ENCODE measurements around the gene GADL1. TPM values are rescaled to one million over a fixed set of nuclear protein-coding genes. Genes with fewer than 3 reads are reported as not detected.

Gene GADL1
- total RNA-seq, 1 experiment from 2014 or later: 0.09 TPM

DNA sequence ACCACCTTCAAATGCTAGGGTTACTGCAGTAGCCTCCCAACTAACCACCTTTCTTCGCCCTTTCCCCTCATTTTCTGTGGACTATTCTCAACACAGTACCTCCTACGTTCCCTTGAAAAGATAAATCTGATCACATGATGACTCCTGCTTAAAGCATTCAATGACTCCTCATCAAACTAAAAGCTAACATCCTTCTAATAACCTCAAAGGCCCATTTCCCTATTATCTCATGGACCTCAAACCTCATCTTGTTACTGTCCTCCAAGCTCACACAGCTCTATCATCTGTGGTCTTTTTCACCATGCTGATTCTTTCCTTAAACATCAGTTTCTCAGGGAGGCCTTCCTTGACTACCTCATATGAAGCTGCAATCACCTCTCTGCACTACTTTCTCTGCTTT lies 29.6 kb downstream of the GADL1 start:
- Histone ChIP-seq H3K56ac (ENCODE audit: insufficient read length, low read depth, low read length) (no peak overlapping the region), H3K23me2 (ENCODE audit: insufficient read length, low read depth, low read length, poor library complexity, severe bottlenecking) (no peaks in the 10 kb centered on the region), H2BK120ac (ENCODE audit: low read depth, low read length, poor library complexity, severe bottlenecking) (no peak overlapping the region), H4K5ac (ENCODE audit: insufficient read length, low read depth, low read length) (no peak overlapping the region), H4K8ac (replicated peaks; ENCODE audit: insufficient read length, low read depth, low read length) (no peak overlapping the region), H3K27ac (ENCODE audit: insufficient read length, low read depth, low read length) (no peak overlapping the region), H2AFZ (ENCODE audit: low read length) (no peak overlapping the region), H3K27me3 (ENCODE audit: insufficient read depth, low read length) (no peaks in the 10 kb centered on the region), H2BK5ac (ENCODE audit: insufficient read length, low read length) (no peak overlapping the region), H3K9ac (ENCODE audit: extremely low read depth, insufficient read length, low read length) (no peak overlapping the region), H2BK15ac (ENCODE audit: low read depth, low read length) (no peak overlapping the region), H3K4me2 (ENCODE audit: insufficient read depth, insufficient read length, low read length) (no peak overlapping the region), H2BK20ac (ENCODE audit: low read depth, low read length, poor library complexity, severe bottlenecking) (no peak overlapping the region), H3T11ph (ENCODE audit: low read length) (no peak overlapping the region), H3K4ac (ENCODE audit: low read depth, low read length) (no peak overlapping the region), H2BK12ac (ENCODE audit: insufficient read length, low read depth, low read length) (no peak overlapping the region), H2AK5ac (ENCODE audit: insufficient read length, low read length) (no peak overlapping the region), H3K23ac (ENCODE audit: insufficient read length, low read depth, low read length) (no peak overlapping the region), H3K4me1 (ENCODE audit: insufficient read depth, low read length) (no peaks in the 10 kb centered on the region; the same call in 1 of the 2 replicates), H3K79me1 (ENCODE audit: insufficient read depth, low read depth, low read length, poor library complexity, severe bottlenecking) (no peaks in the 10 kb centered on the region), H4K91ac (ENCODE audit: insufficient read length, low read depth, low read length) (no peak overlapping the region), H3K9me3 (ENCODE audit: control insufficient read depth, low read depth, low read length) (no peaks in the 10 kb centered on the region), H4K20me1 (ENCODE audit: control insufficient read depth, insufficient read depth, insufficient read length) (no peaks in the 10 kb centered on the region), H3K18ac (ENCODE audit: insufficient read length, low read depth, low read length) (no peak overlapping the region), H3K79me2 (ENCODE audit: insufficient read depth, low read length) (no peaks in the 10 kb centered on the region), H3K14ac (ENCODE audit: insufficient read depth, low read length) (no peak overlapping the region)
- no peak overlapping the region for H3K27ac Mint-ChIP-seq
- DNase-seq: no peak
- H3K27me3 Mint-ChIP-seq (ENCODE audit: low read depth): no peaks in the 10 kb centered on the region
- no peaks in the 10 kb centered on the region for H3K36me3 Mint-ChIP-seq (ENCODE audit: insufficient read depth in 1 of 3, low read depth in 3 of 3)
- no peak overlapping the region for H3K4me3 Mint-ChIP-seq
- TF ChIP-seq, protein P1, sequence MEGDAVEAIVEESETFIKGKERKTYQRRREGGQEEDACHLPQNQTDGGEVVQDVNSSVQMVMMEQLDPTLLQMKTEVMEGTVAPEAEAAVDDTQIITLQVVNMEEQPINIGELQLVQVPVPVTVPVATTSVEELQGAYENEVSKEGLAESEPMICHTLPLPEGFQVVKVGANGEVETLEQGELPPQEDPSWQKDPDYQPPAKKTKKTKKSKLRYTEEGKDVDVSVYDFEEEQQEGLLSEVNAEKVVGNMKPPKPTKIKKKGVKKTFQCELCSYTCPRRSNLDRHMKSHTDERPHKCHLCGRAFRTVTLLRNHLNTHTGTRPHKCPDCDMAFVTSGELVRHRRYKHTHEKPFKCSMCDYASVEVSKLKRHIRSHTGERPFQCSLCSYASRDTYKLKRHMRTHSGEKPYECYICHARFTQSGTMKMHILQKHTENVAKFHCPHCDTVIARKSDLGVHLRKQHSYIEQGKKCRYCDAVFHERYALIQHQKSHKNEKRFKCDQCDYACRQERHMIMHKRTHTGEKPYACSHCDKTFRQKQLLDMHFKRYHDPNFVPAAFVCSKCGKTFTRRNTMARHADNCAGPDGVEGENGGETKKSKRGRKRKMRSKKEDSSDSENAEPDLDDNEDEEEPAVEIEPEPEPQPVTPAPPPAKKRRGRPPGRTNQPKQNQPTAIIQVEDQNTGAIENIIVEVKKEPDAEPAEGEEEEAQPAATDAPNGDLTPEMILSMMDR (conservative IDR thresholded peaks at IDR 0.05): no peak
- H3K4me1 Mint-ChIP-seq: peaks cover 20 to 27% of the 10 kb centered on the region in 2 experiments
- H3K9me3 Mint-ChIP-seq: no peaks in the 10 kb centered on the region
- WGBS (ENCODE audit: extremely low coverage, insufficient read length, low lambda C conversion rate): no CpG with 5 or more reads among the region's 2 CpGs

All from H9 (cell line).